Measurements from ENCODE around the gene NMRK1.

- TF ChIP-seq ZNF274 (IDR thresholded peaks at IDR 0.05; ENCODE audit: low read depth, low read length) (no peak), EZH2 (IDR thresholded peaks at IDR 0.05) (no peak), CTCF (IDR thresholded peaks at IDR 0.05 in 2 of 3, conservative IDR thresholded peaks at IDR 0.05 in 1 of 3; ENCODE audit: borderline replicate concordance in 1 of 3, insufficient read depth in 1 of 3, low read depth in 2 of 3, low read length in 2 of 3) (no peak), SP1 (IDR thresholded peaks at IDR 0.05; ENCODE audit: low read depth) (no peak)
Observed at GRCh38 chr9:75041041-75041440, 46.9 kb downstream of the NMRK1 start.

Measured in HCT116 (cell line).